Natural killer cell (primary cell): ENCODE measurements around the gene HECTD4. TPM values are rescaled to one million over a fixed set of nuclear protein-coding genes. Genes with fewer than 3 reads are reported as not detected.

Experiments used
- ATAC-seq, 3 donors: fragments of 150-1000 bp in 2 of 3; fragments of 200-7000 bp in 1 of 3; cut with Tn5 transposase; 1 replicate in 1 of 3; 2 replicates in 2 of 3; pipeline ENCODE4 v1.10.0; 2021; ENCODE audit warnings: mild to moderate bottlenecking in 2 of 3, moderate library complexity in 2 of 3
- DNase-seq, 2 donors: peaks; one replicate each; pipeline versions ENCODE4 v3.0.0 to v3.0.0-alpha.2; 2013 to 2021; ENCODE audit warnings: mixed read lengths in 1 of 2
- H3K27ac ChIP-seq: one replicate; pipeline ENCODE4 v1.5.1; 2013; ENCODE audit warnings: mild to moderate bottlenecking, low read length
- H3K27me3 ChIP-seq: one replicate; pipeline ENCODE4 v1.6.1; 2013; ENCODE audit warnings: low read length; ENCODE audit not compliant: control insufficient read depth, insufficient read depth
- H3K36me3 ChIP-seq: one replicate; pipeline ENCODE4 v1.6.1; 2013; ENCODE audit warnings: low read length; ENCODE audit not compliant: control insufficient read depth, insufficient read depth
- H3K4me1 ChIP-seq: one replicate; pipeline ENCODE4 v1.6.1; 2013; ENCODE audit warnings: low read length; ENCODE audit not compliant: control insufficient read depth, insufficient read depth
- H3K4me3 ChIP-seq: one replicate; pipeline ENCODE4 v1.5.1; 2013; ENCODE audit warnings: low read length
- H3K9me3 ChIP-seq: one replicate; pipeline ENCODE4 v1.6.1; 2013; ENCODE audit warnings: low read length; ENCODE audit not compliant: control insufficient read depth, insufficient read depth
- H3K27ac Mint-ChIP-seq, 2 donors: one replicate each; pipeline ENCODE4 v1.8.0; 2022; ENCODE audit warnings: mild to moderate bottlenecking in 2 of 2, mixed read lengths in 2 of 2, moderate library complexity in 1 of 2
- H3K27me3 Mint-ChIP-seq, 2 donors: one replicate each; pipeline ENCODE4 v1.8.0; 2022; ENCODE audit warnings: low read depth in 2 of 2, mixed read lengths in 2 of 2
- H3K36me3 Mint-ChIP-seq: one replicate; pipeline ENCODE4 v1.8.0; 2022; ENCODE audit warnings: mixed read lengths
- H3K4me1 Mint-ChIP-seq, 2 donors: one replicate each; pipeline ENCODE4 v1.8.0; 2022; ENCODE audit warnings: mixed read lengths in 2 of 2
- H3K4me3 Mint-ChIP-seq: one replicate; pipeline ENCODE4 v1.8.0; 2022; ENCODE audit warnings: mild to moderate bottlenecking, moderate library complexity, mixed read lengths
- H3K9me3 Mint-ChIP-seq, 2 donors: one replicate each; pipeline ENCODE4 v1.8.0; 2022; ENCODE audit warnings: mixed read lengths in 2 of 2
- CTCF ChIP-seq: fragments of 200-600 bp; IDR thresholded peaks from one replicate; pipeline ENCODE4 v1.8.0; 2022; ENCODE audit warnings: antibody characterized with exemption
- WGBS: methylation state at CpG from one replicate; pipeline ENCODE4 v1.1.7; 2013; ENCODE audit warnings: missing lambda C conversion rate; ENCODE audit not compliant: insufficient coverage; 5-methylcytosine and 5-hydroxymethylcytosine counted together
- intact Hi-C: fragments of 100-400 bp; cut with micrococcal nuclease; formaldehyde crosslinking; loops from one replicate; pipeline ENCODE4 v1.14.2; 2022
- total RNA-seq, 4 donors: library from RNA; stranded (reverse); fragments of 120-200 nt in 1 of 4; gene quantifications; one replicate each; pipeline versions ENCODE4 v1.2.3 to v1.2.4, GENCODE V29; 2013 to 2022

HECTD4 gene
- total RNA-seq, 3 donors from 2014 or later (not counting 1 experiment from before 2014, with no cell fraction given): 66.9 to 82.6 (median 79.2) TPM

- Mint-ChIP-seq H3K27me3 (no peaks in the 10 kb centered on the region), H3K9me3 (no peaks in the 10 kb centered on the region), H3K36me3 (no peaks in the 10 kb centered on the region), H3K4me3 (no peak overlapping the region), H3K4me1 (peaks cover 57 to 68% of the 10 kb centered on the region in 2 donors), H3K27ac (no peak overlapping the region)
- no peaks in the 10 kb centered on the region for H3K9me3 ChIP-seq
- ATAC-seq: peak in 2 of 3 donors; percentile 26 to 34
- no peaks in the 10 kb centered on the region for H3K36me3 ChIP-seq
- H3K27ac ChIP-seq: no peak overlapping the region
- intact Hi-C loops: no loop called here
- no peak for TF ChIP-seq CTCF
- no peaks in the 10 kb centered on the region for H3K27me3 ChIP-seq
- no peak for DNase-seq
- WGBS: 55% methylated on average over 2 of the region's 2 CpGs
- H3K4me1 ChIP-seq: peaks cover 12% of the 10 kb centered on the region
- H3K4me3 ChIP-seq: no peak overlapping the region
Observed at GRCh38 chr12:112347581-112347982, 34.6 kb downstream of the HECTD4 start.

GRCh38 chr12:112346194-112346593, 36.0 kb downstream of the HECTD4 start:
- no peaks in the 10 kb centered on the region for H3K27me3 Mint-ChIP-seq
- TF ChIP-seq CTCF: no peak
- H3K9me3 ChIP-seq: no peaks in the 10 kb centered on the region
- H3K27me3 ChIP-seq: no peaks in the 10 kb centered on the region
- H3K27ac Mint-ChIP-seq: peak overlapping the region in 1 of 2 donors; percentile 15
- peaks cover 60 to 70% of the 10 kb centered on the region in 2 donors for H3K4me1 Mint-ChIP-seq
- intact Hi-C loops: no loop called here
- WGBS: 95% methylated on average over 1 of the region's 1 CpG
- H3K36me3 ChIP-seq: no peaks in the 10 kb centered on the region
- H3K27ac ChIP-seq: no peak overlapping the region
- no peaks in the 10 kb centered on the region for H3K9me3 Mint-ChIP-seq
- H3K4me3 ChIP-seq: no peak overlapping the region
- no peak overlapping the region for H3K4me3 Mint-ChIP-seq
- no peaks in the 10 kb centered on the region for H3K36me3 Mint-ChIP-seq
- peaks cover 12% of the 10 kb centered on the region for H3K4me1 ChIP-seq
- DNase-seq: no peak
- no peak for ATAC-seq

- H3K36me3 Mint-ChIP-seq: no peaks in the 10 kb centered on the region
- no peak overlapping the region for H3K27ac Mint-ChIP-seq
- Histone ChIP-seq H3K27me3 (no peaks in the 10 kb centered on the region), H3K4me1 (peaks cover 12% of the 10 kb centered on the region), H3K9me3 (no peaks in the 10 kb centered on the region), H3K36me3 (no peaks in the 10 kb centered on the region), H3K4me3 (no peak overlapping the region), H3K27ac (no peak overlapping the region)
- no peaks in the 10 kb centered on the region for H3K9me3 Mint-ChIP-seq
- no peak for ATAC-seq
- no CpG with 5 or more reads among the region's 1 CpG for WGBS
- TF ChIP-seq CTCF: no peak
- H3K27me3 Mint-ChIP-seq: no peaks in the 10 kb centered on the region
- H3K4me3 Mint-ChIP-seq: no peak overlapping the region
- intact Hi-C loops: no loop called here
- peaks cover 54 to 58% of the 10 kb centered on the region in 2 donors for H3K4me1 Mint-ChIP-seq
- DNase-seq: no peak
Observed at GRCh38 chr12:112344220-112344619, 38.0 kb downstream of the HECTD4 start.

GRCh38 chr12:112342587-112342986, 39.6 kb downstream of the HECTD4 start:
- no peaks in the 10 kb centered on the region for H3K9me3 ChIP-seq
- no peaks in the 10 kb centered on the region for H3K27me3 Mint-ChIP-seq
- H3K27ac Mint-ChIP-seq: no peak overlapping the region
- H3K27me3 ChIP-seq: no peaks in the 10 kb centered on the region
- WGBS: 68% methylated on average over 3 of the region's 3 CpGs
- intact Hi-C loops: no loop called here
- H3K36me3 Mint-ChIP-seq: no peaks in the 10 kb centered on the region
- no peak overlapping the region for H3K4me3 ChIP-seq
- DNase-seq: no peak
- H3K4me3 Mint-ChIP-seq: no peak overlapping the region
- H3K4me1 ChIP-seq: peaks cover 12% of the 10 kb centered on the region
- TF ChIP-seq CTCF: no peak
- H3K36me3 ChIP-seq: no peaks in the 10 kb centered on the region
- no peak for ATAC-seq
- no peak overlapping the region for H3K27ac ChIP-seq
- H3K4me1 Mint-ChIP-seq: peaks cover 64 to 66% of the 10 kb centered on the region in 2 donors
- no peaks in the 10 kb centered on the region for H3K9me3 Mint-ChIP-seq
